DOHH2 (cell line): ENCODE results near the gene RTF2.

Experiments
- H3F3A ChIP-seq: fragments of 200-600 bp; sonication (generic), shearing (Covaris generic); 2 replicates; pipeline ENCODE4 v1.6.0; 2016; ENCODE audit warnings: antibody characterized with exemption, mild to moderate bottlenecking; ENCODE audit not compliant: control insufficient read depth, insufficient read depth
- H3K27ac ChIP-seq: fragments of 200-600 bp; sonication (generic); 2 replicates; pipeline ENCODE4 v1.5.1; 2014; ENCODE audit warnings: low read depth, mild to moderate bottlenecking, low read length, moderate library complexity
- H3K27me3 ChIP-seq: fragments of 200-600 bp; sonication (generic); 2 replicates; pipeline ENCODE4 v1.6.1; 2014; ENCODE audit warnings: mild to moderate bottlenecking, low read length, mixed read lengths; ENCODE audit not compliant: control insufficient read depth
- H3K36me3 ChIP-seq: fragments of 200-600 bp; sonication (generic); 2 replicates; pipeline ENCODE4 v1.6.1; 2014; ENCODE audit warnings: mild to moderate bottlenecking, low read length, moderate library complexity, mixed read lengths; ENCODE audit not compliant: control insufficient read depth
- H3K4me1 ChIP-seq: fragments of 200-600 bp; sonication (generic); 2 replicates; pipeline ENCODE4 v1.6.1; 2014; ENCODE audit warnings: mild to moderate bottlenecking, low read length, mixed read lengths; ENCODE audit not compliant: control insufficient read depth
- H3K4me2 ChIP-seq: fragments of 200-600 bp; sonication (generic); 2 replicates; pipeline ENCODE4 v1.6.0; 2014; ENCODE audit warnings: mild to moderate bottlenecking, low read length, moderate library complexity
- H3K4me3 ChIP-seq: fragments of 200-600 bp; sonication (generic); 2 replicates; pipeline ENCODE4 v1.5.1; 2014; ENCODE audit warnings: mild to moderate bottlenecking, low read length, mixed read lengths
- H3K79me2 ChIP-seq: fragments of 200-600 bp; sonication (generic); 2 replicates; pipeline ENCODE4 v1.6.1; 2014; ENCODE audit warnings: mild to moderate bottlenecking, low read length, mixed read lengths; ENCODE audit not compliant: control insufficient read depth
- H3K9me2 ChIP-seq: fragments of 200-600 bp; sonication (generic); replicated peaks from 2 replicates; pipeline ENCODE4 v1.6.1; 2014; ENCODE audit warnings: mild to moderate bottlenecking, low read length, mixed read lengths; ENCODE audit not compliant: control insufficient read depth
- H3K9me3 ChIP-seq: fragments of 200-600 bp; sonication (generic); 2 replicates; pipeline ENCODE4 v1.6.1; 2014; ENCODE audit warnings: antibody characterized with exemption, low read length, mixed read lengths; ENCODE audit not compliant: control insufficient read depth, insufficient read depth
- H4K20me1 ChIP-seq: fragments of 200-600 bp; sonication (generic); 2 replicates; pipeline ENCODE4 v1.6.0; 2014; ENCODE audit warnings: low read depth, mild to moderate bottlenecking, antibody characterized with exemption, low read length, moderate library complexity; ENCODE audit not compliant: control insufficient read depth, insufficient read depth
- CTCF ChIP-seq: fragments of 200-600 bp; sonication (generic); IDR thresholded peaks from one replicate; pipeline ENCODE4 v1.5.1; 2014; ENCODE audit warnings: antibody characterized with exemption, mild to moderate bottlenecking, low read depth, low read length; ENCODE audit not compliant: poor library complexity, severe bottlenecking
- EZH2phosphoT487 ChIP-seq: fragments of 200-600 bp; sonication (generic); IDR thresholded peaks from 2 replicates; pipeline ENCODE4 v1.6.1; 2017; ENCODE audit warnings: borderline replicate concordance, mild to moderate bottlenecking, antibody characterized with exemption, low read length, moderate library complexity, mixed read lengths

RTF2 gene

DNA sequence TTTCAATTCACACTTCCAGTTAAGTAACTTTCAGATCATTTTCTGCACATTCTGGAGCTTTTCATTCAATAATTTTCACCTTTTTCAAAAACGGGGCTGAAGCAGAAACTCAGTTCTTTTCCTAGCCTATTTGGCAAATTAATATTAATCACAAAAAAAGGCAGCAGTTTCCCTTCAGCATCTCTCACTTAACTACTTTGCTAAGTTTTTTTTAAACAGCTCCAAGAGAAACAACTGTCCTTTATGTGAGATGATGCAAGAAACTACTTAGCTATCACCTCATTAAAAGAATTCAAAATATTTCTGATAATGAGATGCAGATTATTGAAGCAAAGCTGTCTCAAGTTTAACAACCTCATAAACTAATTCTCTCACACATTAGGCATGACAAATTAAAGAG, 44.5 kb upstream of the RTF2 start:
- Histone ChIP-seq H3K36me3 (no peaks in the 10 kb centered on the region), H3F3A (no peaks in the 10 kb centered on the region), H3K79me2 (no peaks in the 10 kb centered on the region), H3K27ac (no peak overlapping the region), H3K9me2 (no peaks in the 10 kb centered on the region), H4K20me1 (no peaks in the 10 kb centered on the region), H3K9me3 (no peaks in the 10 kb centered on the region), H3K4me3 (no peak overlapping the region), H3K27me3 (no peaks in the 10 kb centered on the region; the same call in 1 of the 2 replicates), H3K4me1 (peaks cover 13% of the 10 kb centered on the region), H3K4me2 (no peak overlapping the region)
- TF ChIP-seq EZH2phosphoT487: no peak
- TF ChIP-seq CTCF: no peak

GRCh38 chr20:56424931-56425330, 43.5 kb upstream of the RTF2 start:
- H3K4me2 ChIP-seq: no peak overlapping the region
- H3K4me1 ChIP-seq: peaks cover 24% of the 10 kb centered on the region

GRCh38 chr20:56426026-56426425, 42.4 kb upstream of the RTF2 start:
- TF ChIP-seq CTCF (no peak), EZH2phosphoT487 (no peak)
- H3K4me2 ChIP-seq: no peak overlapping the region
- H3K4me1 ChIP-seq: peaks cover 29% of the 10 kb centered on the region
- H3K27me3 ChIP-seq: no peaks in the 10 kb centered on the region; the same call in 1 of the 2 replicates
- H3F3A ChIP-seq: no peaks in the 10 kb centered on the region
- no peaks in the 10 kb centered on the region for H3K36me3 ChIP-seq
- no peaks in the 10 kb centered on the region for H3K9me2 ChIP-seq
- no peak overlapping the region for H3K4me3 ChIP-seq
- H3K27ac ChIP-seq: no peak overlapping the region
- H3K9me3 ChIP-seq: no peaks in the 10 kb centered on the region
- no peaks in the 10 kb centered on the region for H3K79me2 ChIP-seq
- no peaks in the 10 kb centered on the region for H4K20me1 ChIP-seq

More at GRCh38 chr20:56424931-56425330, 43.5 kb upstream of the RTF2 start:
- Histone ChIP-seq H3K79me2 (no peaks in the 10 kb centered on the region), H3K36me3 (no peaks in the 10 kb centered on the region), H3K27ac (no peak overlapping the region), H3K27me3 (no peaks in the 10 kb centered on the region; the same call in 1 of the 2 replicates), H3K4me3 (no peak overlapping the region), H3F3A (no peaks in the 10 kb centered on the region), H3K9me2 (no peaks in the 10 kb centered on the region), H3K9me3 (no peaks in the 10 kb centered on the region), H4K20me1 (no peaks in the 10 kb centered on the region)
- no peak for TF ChIP-seq CTCF
- no peak for TF ChIP-seq EZH2phosphoT487
